Measurements from ENCODE around the gene TMCO4. TPM values are rescaled to one million over a fixed set of nuclear protein-coding genes. Genes with fewer than 3 reads are reported as not detected.

Gene TMCO4
- total and polyA plus RNA-seq, 3 donors from 2014 or later, result 10.5 to 17.7 (median 14.9) TPM

DNA sequence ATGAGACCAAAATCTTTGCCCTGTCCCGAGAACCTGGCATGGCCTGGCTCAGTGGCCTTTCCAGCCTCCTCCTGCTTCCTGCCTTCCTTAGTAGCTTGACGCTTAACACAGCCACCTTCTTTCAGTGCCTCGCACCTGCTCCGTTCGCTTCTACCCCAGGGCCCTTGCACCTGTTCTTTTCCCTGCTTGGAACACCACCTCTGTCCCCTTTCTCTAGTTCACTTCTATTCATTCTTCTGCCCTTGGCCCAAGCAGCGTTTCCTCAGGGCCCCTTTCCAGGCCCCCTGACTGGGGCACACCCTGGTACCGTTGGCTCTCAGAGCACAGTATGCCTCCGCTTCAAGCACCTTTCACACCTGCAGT is 144.0 kb downstream of the TMCO4 start:
- H3K27ac ChIP-seq, result no peak overlapping the region
- H3K9me3 ChIP-seq, result no peaks in the 10 kb centered on the region
- no peak overlapping the region for H3K4me3 ChIP-seq
- H3K36me3 ChIP-seq (ENCODE audit: low read depth, missing control alignments), result no peaks in the 10 kb centered on the region
- intact Hi-C loops (cut with DNase I; ENCODE audit: low total_unique reads), result loop anchor here (5.0 kb wide), 1 partner anchor 318 kb away; no protein-coding TSS in a partner anchor
- 89 to 93% methylated on average over 8 of the region's 8 CpGs for WGBS, 2 donors
- no peak for TF ChIP-seq POLR2A (IDR thresholded peaks at IDR 0.05)
- TF ChIP-seq, protein P1, sequence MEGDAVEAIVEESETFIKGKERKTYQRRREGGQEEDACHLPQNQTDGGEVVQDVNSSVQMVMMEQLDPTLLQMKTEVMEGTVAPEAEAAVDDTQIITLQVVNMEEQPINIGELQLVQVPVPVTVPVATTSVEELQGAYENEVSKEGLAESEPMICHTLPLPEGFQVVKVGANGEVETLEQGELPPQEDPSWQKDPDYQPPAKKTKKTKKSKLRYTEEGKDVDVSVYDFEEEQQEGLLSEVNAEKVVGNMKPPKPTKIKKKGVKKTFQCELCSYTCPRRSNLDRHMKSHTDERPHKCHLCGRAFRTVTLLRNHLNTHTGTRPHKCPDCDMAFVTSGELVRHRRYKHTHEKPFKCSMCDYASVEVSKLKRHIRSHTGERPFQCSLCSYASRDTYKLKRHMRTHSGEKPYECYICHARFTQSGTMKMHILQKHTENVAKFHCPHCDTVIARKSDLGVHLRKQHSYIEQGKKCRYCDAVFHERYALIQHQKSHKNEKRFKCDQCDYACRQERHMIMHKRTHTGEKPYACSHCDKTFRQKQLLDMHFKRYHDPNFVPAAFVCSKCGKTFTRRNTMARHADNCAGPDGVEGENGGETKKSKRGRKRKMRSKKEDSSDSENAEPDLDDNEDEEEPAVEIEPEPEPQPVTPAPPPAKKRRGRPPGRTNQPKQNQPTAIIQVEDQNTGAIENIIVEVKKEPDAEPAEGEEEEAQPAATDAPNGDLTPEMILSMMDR (IDR thresholded peaks at IDR 0.05), result no peak
- no peaks in the 10 kb centered on the region for H3K27me3 ChIP-seq
- peaks cover 25% of the 10 kb centered on the region for H3K4me1 ChIP-seq
- DNase-seq, result no peak

DNA sequence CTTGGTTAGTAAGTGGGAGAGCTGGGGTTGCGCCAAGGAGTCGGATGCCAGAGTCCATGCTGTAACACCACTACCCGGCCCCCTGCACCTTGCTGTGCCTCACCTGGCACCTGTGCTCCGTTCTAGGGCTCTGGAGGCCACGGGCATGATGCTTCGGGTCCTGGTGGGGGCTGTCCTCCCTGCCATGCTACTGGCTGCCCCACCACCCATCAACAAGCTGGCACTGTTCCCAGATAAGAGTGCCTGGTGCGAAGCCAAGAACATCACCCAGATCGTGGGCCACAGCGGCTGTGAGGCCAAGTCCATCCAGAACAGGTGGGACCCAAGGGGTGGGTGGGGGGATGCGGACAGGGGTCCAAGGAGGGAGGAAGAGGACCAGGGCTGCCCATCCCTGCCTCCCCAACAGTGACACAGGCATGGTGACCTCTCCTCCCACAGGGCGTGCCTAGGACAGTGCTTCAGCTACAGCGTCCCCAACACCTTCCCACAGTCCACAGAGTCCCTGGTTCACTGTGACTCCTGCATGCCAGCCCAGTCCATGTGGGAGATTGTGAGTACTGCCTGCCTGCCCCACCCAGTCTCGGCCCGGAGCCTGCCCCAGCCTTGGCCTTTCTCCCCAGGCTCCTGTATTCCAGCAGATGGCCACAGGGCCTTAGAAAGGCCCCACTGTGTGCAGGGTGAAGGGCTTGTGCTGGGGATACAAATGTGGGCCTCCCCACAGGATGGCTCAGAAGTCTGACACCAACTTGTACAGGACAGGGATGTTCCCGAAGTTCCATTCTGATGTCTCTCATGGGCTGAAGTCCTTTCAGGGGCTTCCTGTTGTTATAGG is 144.6 kb downstream of the TMCO4 start:
- Histone ChIP-seq H3K4me3 (no peak overlapping the region), H3K9me3 (no peaks in the 10 kb centered on the region), H3K4me1 (peaks cover 30% of the 10 kb centered on the region), H3K27ac (no peak overlapping the region), H3K36me3 (ENCODE audit: low read depth, missing control alignments) (no peaks in the 10 kb centered on the region), H3K27me3 (no peaks in the 10 kb centered on the region)
- intact Hi-C loops (cut with DNase I; ENCODE audit: low total_unique reads), result loop anchor here (5.0 kb wide), 1 partner anchor 318 kb away; no protein-coding TSS in a partner anchor
- WGBS, 2 donors, result 62 to 77% methylated on average over 6 to 15 of the region's 15 CpGs
- DNase-seq, result no peak
- no peak for TF ChIP-seq POLR2A (IDR thresholded peaks at IDR 0.05)
- TF ChIP-seq, protein P1 (IDR thresholded peaks at IDR 0.05), result no peak

DNA sequence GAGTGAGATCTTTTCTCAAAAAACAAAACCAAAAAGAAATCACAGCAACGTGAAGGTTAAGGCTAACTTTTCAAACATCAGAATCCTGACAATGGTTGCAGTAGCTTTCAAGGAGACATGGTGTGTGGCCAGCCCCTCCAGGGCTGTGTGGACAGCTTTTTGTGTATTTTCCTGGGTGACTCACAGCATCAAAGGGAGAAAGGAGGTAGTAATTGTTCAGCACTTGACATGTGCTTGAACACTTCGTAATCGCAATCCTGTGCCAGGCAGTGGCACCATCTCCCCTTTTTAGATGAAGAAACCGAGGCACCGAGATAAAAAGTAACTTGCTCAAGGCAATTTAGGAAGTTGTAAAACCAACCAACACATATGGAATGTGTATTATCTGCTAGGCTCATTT is 145.3 kb downstream of the TMCO4 start:
- no peak for DNase-seq
- no peak overlapping the region for H3K4me3 ChIP-seq
- WGBS, 2 donors, result 87 to 88% methylated on average over 5 of the region's 5 CpGs
- H3K27ac ChIP-seq, result no peak overlapping the region
- intact Hi-C loops (cut with DNase I; ENCODE audit: low total_unique reads), result no loop called here
- no peaks in the 10 kb centered on the region for H3K36me3 ChIP-seq (ENCODE audit: low read depth, missing control alignments)
- TF ChIP-seq POLR2A (IDR thresholded peaks at IDR 0.05), result no peak
- TF ChIP-seq, protein P1 (IDR thresholded peaks at IDR 0.05), result no peak
- no peaks in the 10 kb centered on the region for H3K27me3 ChIP-seq
- no peaks in the 10 kb centered on the region for H3K9me3 ChIP-seq
- peaks cover 30% of the 10 kb centered on the region for H3K4me1 ChIP-seq

DNA sequence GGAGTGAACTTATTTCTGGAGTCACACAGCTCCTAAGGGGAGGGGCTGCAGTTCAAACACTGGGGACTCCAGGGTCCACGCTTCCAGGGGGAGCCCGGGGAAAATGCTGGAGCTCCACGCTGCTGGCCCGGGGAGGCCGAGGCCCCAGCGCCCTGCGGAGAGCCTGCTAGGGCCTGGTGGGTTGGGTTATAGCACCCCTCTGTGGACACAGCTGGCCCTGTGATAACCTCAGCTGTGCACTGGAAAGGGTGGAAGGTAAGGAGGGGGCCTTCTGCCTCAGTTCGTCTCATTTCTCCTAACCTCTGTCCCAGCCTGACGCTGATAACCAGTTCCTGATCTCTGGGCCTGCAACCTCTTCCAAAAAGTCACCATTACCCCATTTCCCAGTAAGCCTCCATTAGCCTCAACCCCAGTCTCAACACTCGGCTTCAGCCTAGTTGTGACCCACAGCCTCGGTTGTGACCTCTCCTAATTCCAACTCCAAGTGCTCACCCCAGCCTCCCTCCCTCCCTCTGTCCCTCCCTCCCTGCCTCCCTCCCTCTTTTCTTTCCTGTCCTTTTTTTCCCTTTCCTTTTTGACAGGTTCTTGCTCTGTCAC is 148.5 kb downstream of the TMCO4 start:
- intact Hi-C loops (cut with DNase I; ENCODE audit: low total_unique reads), result no loop called here
- Histone ChIP-seq H3K4me3 (no peak overlapping the region), H3K27me3 (no peaks in the 10 kb centered on the region)

More for the DNA sequence above, 148.5 kb downstream of the TMCO4 start:
- no peaks in the 10 kb centered on the region for H3K9me3 ChIP-seq
- H3K27ac ChIP-seq, result peak overlapping the region; percentile 29 to 65
- DNase-seq, result peak; percentile 70
- no peak for TF ChIP-seq POLR2A (IDR thresholded peaks at IDR 0.05)
- TF ChIP-seq, protein P1 (IDR thresholded peaks at IDR 0.05), result peak; percentile 29 to 62 (median 51)
- WGBS, 2 donors, result 23 to 42% methylated on average over 8 to 11 of the region's 11 CpGs
- no peaks in the 10 kb centered on the region for H3K36me3 ChIP-seq (ENCODE audit: low read depth, missing control alignments)
- H3K4me1 ChIP-seq, result peaks cover 38% of the 10 kb centered on the region
